GM18526 (cell line): Measurements from ENCODE around the gene CIT.

ENCODE experiments used
- POLR2A ChIP-seq: IDR thresholded peaks from 3 replicates; pipeline ENCODE4 v1.6.1; 2011; ENCODE audit not compliant: insufficient read length; ENCODE audit errors: extremely low read depth

The CIT gene

DNA sequence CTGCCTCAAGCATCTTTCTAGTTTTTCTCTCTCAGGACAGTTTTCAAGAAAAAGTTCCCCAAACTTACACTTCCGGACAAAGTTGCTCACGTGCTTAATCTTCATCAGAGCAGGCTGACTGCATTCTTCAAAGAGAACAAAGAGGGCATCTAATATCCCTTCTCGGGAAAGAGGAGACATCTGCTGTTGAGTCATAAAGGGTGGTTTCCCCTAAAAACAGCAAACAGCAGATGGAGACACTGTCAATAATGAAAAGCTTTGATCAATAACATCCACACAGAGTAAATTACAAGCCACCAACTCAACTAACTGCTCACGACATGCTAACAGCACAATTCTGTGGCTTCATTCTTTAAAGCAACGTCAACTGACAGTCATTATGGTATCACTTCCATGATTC lies 8.1 kb downstream of the CIT start:
- no peak for TF ChIP-seq POLR2A

DNA sequence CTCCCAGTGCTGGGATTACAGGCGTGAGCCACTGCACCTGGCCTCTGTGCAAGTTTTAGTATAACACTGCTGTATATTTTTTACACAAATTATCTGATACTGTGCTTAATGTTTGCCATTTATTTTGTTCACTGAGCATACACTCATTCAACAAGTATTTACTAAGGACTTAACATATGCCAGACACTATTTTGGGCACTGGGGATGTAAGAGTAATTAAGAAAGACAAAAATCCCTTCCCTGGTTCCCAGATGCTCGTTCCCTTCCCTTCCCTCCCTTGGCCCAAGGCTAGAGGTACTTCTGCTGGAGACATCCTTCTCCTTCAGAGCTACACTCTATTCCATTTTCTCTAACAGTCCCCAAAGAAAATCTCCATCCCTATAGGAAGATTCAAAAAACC lies 12.5 kb downstream of the CIT start:
- TF ChIP-seq POLR2A = no peak

DNA sequence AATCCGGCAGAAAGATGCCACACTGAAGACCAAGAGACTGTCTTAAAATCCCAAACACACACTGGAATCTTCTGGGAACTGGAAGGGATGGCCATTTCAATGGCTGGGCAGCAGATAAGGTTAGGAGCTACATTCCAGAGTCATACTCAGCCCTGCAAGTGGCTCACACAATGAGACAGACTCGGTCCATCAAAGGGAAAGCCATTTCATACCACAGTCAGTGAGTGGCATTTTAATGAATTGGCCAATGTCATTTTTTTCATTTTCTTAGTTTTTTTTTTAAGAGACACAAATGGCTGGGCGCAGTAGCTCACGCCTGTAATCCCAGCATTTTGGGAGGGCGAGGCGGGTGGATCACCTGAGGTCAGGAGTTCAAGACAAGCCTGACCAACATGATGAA lies 17.9 kb downstream of the CIT start:
- TF ChIP-seq POLR2A = no peak

DNA sequence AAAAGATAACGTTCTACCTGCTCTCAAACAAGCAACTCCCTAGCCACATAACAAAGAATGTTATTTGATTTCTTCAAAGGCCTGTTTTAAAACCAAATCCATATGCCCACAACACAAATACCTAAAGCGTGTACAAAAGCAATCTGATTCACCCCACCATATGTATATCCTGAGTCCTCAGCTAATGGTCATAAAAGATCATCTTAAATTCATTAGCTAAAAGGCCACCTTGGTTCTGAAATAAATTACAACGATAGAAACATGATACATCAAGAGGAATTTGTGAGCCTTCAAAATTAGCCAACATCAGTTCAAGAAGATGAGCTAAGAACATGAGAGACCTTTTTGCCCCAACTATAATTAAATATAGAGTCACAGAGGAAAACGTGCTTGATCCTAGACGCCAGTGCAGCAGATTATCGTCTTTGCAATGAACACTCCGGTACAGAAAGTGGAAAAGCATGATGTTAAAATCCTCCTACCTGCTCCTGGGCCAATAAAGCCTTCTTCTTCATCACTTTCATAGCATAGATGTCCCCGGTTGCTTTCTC lies 20.0 kb downstream of the CIT start:
- no peak for TF ChIP-seq POLR2A

DNA sequence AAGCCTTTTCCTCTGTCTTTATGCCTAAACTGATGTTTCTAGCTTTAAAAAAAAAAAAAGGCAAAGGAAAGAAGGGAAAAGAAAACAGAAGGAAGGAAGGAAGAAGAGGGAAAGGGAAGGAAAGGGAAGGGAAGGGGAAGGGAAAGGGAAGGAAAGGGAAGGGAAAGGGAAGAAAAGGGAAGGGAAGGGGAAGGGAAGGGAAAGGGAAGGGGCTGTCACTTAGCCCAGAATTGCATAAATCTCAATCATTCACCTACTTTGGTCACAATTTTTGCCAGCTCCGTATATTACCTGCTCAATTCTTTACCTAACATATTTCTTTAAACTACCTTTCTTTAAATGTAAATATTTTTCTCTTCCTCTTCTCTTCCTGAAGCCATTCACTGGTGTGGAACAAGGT lies 26.8 kb downstream of the CIT start:
- no peak for TF ChIP-seq POLR2A

DNA sequence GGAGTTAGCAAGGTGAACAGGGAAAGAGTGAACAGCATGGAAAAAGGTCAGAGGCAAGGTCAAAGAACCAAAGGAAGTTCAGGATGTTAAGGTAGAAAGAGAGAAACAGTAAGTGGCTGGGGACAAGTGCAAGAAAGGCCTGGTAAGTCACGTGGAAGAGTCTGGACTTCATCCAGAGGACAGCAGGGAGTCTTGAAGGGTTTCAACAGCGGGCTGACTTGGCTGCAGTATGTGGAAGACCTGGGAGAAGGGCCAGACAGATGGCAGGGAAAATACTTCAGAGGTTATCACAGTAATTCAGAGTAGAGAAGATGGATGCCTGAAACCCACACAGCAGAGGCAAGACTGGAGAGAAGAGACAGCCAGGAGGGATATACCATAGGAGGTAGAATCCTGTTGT lies 34.0 kb downstream of the CIT start:
- no peak for TF ChIP-seq POLR2A

DNA sequence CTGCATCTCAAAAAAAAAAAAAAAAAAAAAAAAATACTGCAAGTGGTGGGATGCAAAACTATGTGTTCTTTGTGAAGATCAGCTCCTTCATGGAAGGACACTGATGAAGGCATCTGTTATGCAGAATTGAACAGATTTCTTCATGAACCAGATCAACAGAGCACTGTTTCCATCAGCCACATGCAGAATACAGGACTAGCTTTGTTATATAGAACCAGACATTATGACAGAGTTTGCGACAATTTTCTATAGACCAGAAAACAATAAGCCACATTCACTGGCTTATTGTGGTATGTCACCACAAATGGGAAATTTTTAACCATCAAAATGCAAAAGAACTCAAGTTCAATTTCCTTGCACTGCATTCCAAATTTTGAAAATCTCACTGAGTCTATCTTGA lies 34.7 kb downstream of the CIT start:
- no peak for TF ChIP-seq POLR2A

DNA sequence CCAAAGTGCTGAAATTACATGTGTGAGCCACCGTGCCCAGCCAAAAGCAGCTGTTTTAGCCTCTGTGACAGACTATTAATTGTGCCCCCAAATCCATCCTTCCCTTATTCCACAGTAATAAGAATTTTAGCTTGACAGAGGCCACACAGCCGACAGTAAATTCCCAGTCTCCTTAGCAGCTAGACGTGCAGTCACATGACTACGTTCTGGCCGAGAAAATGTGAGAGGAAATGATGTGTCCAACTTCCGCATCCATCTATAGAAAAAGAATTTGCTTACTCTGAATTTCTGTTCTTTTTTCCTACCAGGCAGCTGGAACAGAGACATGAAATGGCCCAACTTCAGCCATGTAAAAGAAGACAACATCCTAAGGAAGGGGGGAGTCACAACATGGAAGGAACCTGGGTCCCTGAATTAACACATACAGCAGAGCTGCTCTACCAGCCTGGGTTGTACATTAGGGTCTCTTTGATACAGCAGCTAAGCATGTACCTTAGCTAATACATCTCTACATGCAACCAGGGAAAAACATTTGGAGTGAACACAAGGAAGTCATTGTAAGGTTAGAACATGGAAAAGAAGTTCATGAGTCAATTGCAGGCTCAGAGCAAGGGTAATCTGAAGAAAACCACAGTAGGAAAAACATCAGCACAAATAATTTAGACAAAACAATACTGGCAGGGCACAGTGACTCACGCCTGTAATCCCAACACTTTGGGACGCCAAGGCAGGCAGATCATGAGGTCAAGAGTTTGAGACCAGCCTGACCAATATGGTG lies 35.5 kb downstream of the CIT start:
- TF ChIP-seq POLR2A = no peak

DNA sequence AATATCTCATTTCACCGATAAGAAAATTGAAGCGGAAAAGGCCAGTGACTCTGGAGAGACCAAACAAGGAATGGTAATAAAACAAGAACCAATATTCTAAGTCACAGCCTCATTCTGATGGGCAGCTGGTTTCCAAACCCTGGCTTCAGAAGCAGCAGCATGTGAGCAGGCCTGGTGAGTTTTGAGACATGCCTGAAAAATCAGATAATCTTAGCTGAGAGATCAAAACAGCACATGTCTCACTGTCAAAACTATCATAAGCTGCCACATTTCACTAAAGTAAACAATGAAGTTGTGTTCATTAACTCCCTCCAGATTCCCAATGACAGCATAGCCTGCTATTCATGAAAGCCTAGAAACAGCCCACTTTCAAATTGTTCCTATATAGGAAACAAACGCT lies 36.5 kb downstream of the CIT start:
- no peak for TF ChIP-seq POLR2A

DNA sequence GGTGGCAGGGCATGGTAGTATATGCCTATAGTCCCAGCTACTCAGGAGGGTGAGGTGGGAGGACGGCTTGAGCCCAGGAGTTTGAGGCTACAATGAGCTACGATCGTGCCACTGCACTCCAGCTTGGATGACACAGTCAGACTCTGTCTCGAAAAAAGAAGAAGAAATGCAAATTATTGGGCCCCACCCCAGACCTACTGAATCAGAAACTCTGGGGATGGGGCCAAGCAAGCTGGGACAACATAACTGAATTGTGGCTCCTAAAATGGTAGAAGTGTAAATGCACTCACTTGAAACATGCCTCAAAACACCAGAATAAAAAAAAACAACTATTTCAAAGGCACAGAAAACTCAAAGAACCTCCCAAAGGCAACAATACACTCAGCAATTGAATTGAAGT lies 37.0 kb downstream of the CIT start:
- no peak for TF ChIP-seq POLR2A

DNA sequence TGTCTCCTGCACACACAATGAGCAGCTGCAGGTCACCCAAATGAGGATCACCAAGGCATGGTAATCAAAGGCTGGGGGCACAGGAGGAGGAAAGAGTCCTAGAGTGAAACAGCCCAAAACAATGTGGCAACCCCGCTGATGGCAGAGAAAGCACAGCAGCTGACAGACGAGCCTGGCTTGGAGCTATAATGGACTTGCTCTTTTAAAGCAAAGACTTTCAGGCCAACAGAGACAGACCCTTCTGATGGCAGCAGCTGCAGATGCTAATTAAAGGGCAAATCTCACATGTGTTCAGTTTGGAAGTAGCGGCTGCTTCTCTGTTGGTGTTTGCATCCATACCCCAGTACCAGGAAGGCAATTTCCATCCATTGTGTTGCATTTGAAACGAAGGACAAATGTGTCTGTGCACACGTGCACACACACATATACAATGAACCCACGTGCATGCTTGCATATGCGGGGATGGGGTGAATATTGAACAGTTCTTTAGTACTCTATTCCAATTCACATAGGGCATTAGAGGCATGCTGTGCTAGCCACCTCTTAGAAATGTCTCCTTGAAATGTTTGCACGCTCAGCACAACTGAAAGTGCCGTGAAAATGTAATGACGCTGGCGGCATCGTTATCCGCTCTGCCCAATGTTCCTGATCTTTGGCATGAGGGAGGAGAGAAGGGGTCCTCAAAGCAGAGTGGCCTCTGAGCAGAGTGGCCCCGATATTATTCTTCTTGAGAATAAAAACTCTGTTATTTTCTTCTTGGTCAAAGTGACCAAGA lies 38.1 kb downstream of the CIT start:
- TF ChIP-seq POLR2A = no peak

DNA sequence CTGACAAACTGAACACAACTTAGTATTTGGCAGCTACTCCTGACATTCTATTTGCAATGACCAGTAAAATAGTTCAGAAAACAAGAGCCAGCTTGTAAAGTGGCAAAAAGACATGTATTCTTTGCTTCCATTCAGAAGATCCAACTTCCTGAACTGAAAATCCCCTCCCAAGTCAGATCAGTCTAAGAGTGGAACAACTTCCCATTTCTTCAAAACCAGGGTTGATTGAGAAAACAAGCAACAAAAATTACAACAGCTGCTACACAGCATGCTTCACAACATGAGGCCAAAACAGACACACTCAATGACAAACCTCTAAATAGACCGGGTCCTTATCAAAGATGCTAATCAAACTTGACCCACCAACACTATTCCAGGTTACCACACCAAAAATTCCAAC lies 40.3 kb downstream of the CIT start:
- TF ChIP-seq POLR2A = no peak

DNA sequence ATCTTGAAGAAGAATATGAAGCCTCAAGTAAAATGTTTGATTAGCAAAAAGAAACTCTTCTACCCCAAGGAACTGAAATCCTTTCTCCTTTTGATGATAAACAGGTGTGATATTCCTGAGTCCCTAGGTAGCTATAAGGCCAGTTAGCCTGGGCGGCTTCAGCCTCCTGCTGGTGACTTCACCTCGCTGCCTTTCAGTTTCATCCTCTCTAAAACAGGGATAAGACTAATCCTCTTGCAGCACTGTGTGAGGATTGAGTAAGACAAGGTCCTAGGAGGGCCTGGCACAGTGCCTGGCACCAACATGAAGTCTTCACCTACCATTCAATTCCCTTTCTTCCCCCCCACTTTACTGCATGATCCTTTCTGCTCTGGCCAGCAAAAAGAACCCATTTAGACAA lies 42.1 kb downstream of the CIT start:
- no peak for TF ChIP-seq POLR2A

DNA sequence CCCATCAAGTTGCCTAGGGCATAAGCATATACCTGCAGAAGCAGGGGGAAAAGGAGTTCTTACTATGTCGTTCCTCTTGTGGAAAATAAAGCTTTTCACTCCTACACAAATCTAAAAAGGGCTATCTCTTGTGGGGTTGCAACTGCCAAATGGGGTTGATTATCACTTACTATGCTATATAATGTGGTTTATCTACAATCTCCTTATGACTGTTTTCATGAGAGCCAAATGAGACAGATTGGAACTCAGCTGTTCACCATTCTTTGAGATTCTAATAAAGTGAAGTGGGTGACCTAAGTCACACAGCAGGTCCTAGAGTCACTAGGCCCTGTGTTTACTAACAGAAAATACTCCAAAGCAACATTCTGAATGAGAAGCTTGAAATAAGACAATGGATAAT lies 47.7 kb downstream of the CIT start:
- no peak for TF ChIP-seq POLR2A

DNA sequence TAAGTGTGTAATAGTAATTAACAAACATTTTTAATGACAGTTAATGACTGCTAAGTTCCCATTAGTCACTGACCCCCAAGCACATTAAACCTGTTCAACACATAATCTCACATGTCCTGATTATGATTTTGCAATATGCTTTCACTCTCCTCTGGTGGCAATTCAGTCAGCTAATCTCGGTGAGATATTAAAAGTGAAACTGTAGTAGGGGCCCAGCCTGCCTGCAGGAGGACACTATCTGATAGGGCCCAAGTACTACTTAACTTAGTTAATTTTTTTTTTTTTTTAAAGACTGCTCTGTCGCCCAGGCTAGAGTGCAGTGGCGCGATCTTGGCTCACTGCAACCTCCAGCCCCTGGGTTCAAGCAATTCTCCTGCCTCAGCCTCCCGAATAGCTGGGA lies 48.8 kb downstream of the CIT start:
- no peak for TF ChIP-seq POLR2A

DNA sequence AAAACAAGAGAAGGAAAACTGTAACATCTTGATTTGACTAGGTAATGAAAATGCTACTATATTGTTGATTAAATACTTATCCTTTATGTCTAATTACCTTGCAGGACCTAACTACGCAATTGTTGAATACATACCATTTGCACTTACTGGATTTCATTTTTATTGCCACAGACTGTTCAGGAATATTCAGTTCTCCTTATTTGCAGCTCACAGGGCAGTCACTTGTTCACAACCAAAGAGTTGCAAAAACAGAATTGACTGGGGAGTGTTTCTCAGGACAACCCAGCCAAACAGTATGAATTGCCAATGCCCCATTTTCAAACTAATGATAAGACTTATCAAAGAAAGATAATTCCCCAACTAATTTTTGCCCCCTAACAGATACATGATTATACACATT lies 49.4 kb downstream of the CIT start:
- TF ChIP-seq POLR2A = no peak

DNA sequence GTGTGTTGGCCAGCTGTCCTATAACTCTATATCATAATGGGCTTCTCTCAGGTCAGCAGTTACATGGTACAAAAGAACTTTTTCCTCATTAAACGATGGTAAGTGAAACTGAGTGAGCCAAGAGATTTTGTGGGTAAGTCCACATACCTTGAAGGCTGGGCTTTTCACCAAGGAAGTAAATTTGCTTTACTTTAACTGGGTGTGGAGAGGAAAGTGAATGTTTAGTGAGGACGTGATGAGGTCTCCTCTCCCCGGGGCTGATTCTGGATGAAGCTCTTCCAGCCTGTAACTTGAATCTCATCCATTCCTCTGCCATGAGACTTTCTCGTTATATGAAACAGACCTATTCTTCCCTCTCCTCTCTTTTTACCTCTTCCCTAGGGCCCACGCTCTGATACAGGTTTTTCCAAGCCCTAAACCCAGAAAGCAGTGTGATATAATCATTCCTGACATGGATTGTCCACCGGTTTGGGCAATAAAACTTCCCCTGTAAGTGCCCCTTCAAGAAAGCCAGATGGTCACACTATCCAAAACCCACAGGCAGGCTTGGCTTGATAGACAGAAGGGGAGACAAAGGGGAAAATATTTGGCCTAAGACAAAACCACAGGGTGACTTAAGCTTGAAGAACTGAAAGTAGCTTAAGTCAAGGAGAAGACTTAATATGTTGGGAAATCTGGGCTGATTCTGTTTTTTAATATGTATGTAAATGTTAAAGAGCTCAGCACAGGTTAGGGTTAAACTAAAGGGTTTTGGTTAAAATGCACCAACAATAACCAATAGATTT lies 50.3 kb downstream of the CIT start:
- no peak for TF ChIP-seq POLR2A
